B cell (primary cell): ENCODE results near the gene ZPBP2. TPM values are rescaled to one million over a fixed set of nuclear protein-coding genes. Genes with fewer than 3 reads are reported as not detected.
A peak's percentile ranks its signal among the peaks of the same experiment; 100 is the strongest.

Source experiments
- ATAC-seq: fragments of 200-7000 bp; cut with Tn5 transposase; one replicate; pipeline ENCODE4 v1.10.0; 2021; ENCODE audit warnings: low read depth, mild to moderate bottlenecking, moderate number of reproducible peaks, moderate library complexity
- CTCF ChIA-PET: fragments of 350-600 bp; sonication (Branson Sonifier 250); formaldehyde crosslinking; loops from one replicate; lab custom pipeline; 2021; ENCODE audit warnings: antibody characterized with exemption, inconsistent platforms; lab: Charles Lee
- POLR2A ChIA-PET: fragments of 350-600 bp; sonication (Branson Sonifier 250); formaldehyde crosslinking; loops from one replicate; lab custom pipeline; 2021; ENCODE audit warnings: antibody characterized with exemption; lab: Charles Lee
- DNase-seq: peaks from one replicate; pipeline ENCODE4 v3.0.0; 2013
- H2AFZ ChIP-seq: 2 replicates; pipeline ENCODE4 v1.6.1; 2012; ENCODE audit warnings: mild to moderate bottlenecking, low read depth, low read length; ENCODE audit not compliant: insufficient read depth, poor library complexity, severe bottlenecking
- H3K27ac ChIP-seq, 2 donors: 1 replicate in 1 of 2; 2 replicates in 1 of 2; pipeline ENCODE4 v1.5.1; 2012 to 2013; ENCODE audit warnings: low read length in 2 of 2, mild to moderate bottlenecking in 2 of 2, moderate library complexity in 1 of 2
- H3K27me3 ChIP-seq, 4 experiments: fragments of 200-600 bp in 1 of 4; sonication (generic) in 1 of 4; replicated peaks in 1 of 4; 1 replicate in 2 of 4; 2 replicates in 2 of 4; pipeline versions ENCODE4 v1.6.1 to v1.7.0; 2013 to 2016; ENCODE audit warnings: low read length in 3 of 4, mild to moderate bottlenecking in 2 of 4, mixed read lengths in 1 of 4, moderate library complexity in 1 of 4; ENCODE audit not compliant: insufficient read depth in 4 of 4, control insufficient read depth in 3 of 4; ENCODE audit errors: control extremely low read depth in 1 of 4
- H3K36me3 ChIP-seq, 2 experiments: replicated peaks in 1 of 2; 1 replicate in 1 of 2; 2 replicates in 1 of 2; pipeline versions ENCODE4 v1.6.1 to v1.7.1; 2013; ENCODE audit warnings: low read length in 1 of 2; ENCODE audit not compliant: insufficient read depth in 2 of 2, control insufficient read depth in 1 of 2; ENCODE audit errors: control extremely low read depth in 1 of 2, extremely low read depth in 1 of 2
- H3K4me1 ChIP-seq, 2 donors: fragments of 200-600 bp in 1 of 2; sonication (generic) in 1 of 2; 1 replicate in 1 of 2; 2 replicates in 1 of 2; pipeline versions ENCODE4 v1.5.1 to v1.6.1; 2013 to 2017; ENCODE audit warnings: low read length in 2 of 2; ENCODE audit not compliant: control insufficient read depth in 2 of 2, insufficient read depth in 2 of 2
- H3K4me2 ChIP-seq: replicated peaks from 2 replicates; pipeline ENCODE3; 2012; ENCODE audit warnings: mild to moderate bottlenecking, low read depth, low read length; ENCODE audit not compliant: poor library complexity, severe bottlenecking
- H3K4me3 ChIP-seq, 5 experiments: fragments of 200-600 bp in 1 of 5; sonication (generic) in 1 of 5; 1 replicate in 3 of 5; 2 replicates in 2 of 5; pipeline versions ENCODE4 v1.5.1 to v1.7.0; 2011 to 2016; ENCODE audit warnings: low read length in 4 of 5, mild to moderate bottlenecking in 4 of 5, low read depth in 2 of 5, control low read depth in 1 of 5, moderate library complexity in 1 of 5; ENCODE audit not compliant: insufficient read depth in 1 of 5; ENCODE audit errors: control extremely low read depth in 1 of 5, extremely low read depth in 1 of 5
- H3K79me2 ChIP-seq: fragments of 200-600 bp; sonication (generic); one replicate; pipeline ENCODE4 v1.6.0; 2016; ENCODE audit warnings: low read length; ENCODE audit not compliant: control insufficient read depth, insufficient read depth
- H3K9ac ChIP-seq: fragments of 200-600 bp; sonication (generic); 2 replicates; pipeline ENCODE4 v1.6.1; 2017; ENCODE audit warnings: mild to moderate bottlenecking, low read length, moderate library complexity
- H3K9me3 ChIP-seq, 3 donors: one replicate each; pipeline versions ENCODE4 v1.6.1 to v1.7.1; 2013; ENCODE audit warnings: low read length in 2 of 3; ENCODE audit not compliant: control insufficient read depth in 2 of 3, insufficient read depth in 1 of 3; ENCODE audit errors: control extremely low read depth in 1 of 3
- H4K20me1 ChIP-seq: 2 replicates; pipeline ENCODE4 v1.6.0; 2012; ENCODE audit warnings: mild to moderate bottlenecking, low read length; ENCODE audit not compliant: insufficient read depth, control insufficient read depth, poor library complexity, severe bottlenecking
- H3K27ac Mint-ChIP-seq: one replicate; pipeline ENCODE4 v1.8.0; 2021; ENCODE audit warnings: mixed read lengths
- H3K27me3 Mint-ChIP-seq: one replicate; pipeline ENCODE4 v1.8.0; 2021; ENCODE audit warnings: mixed read lengths
- H3K4me1 Mint-ChIP-seq: one replicate; pipeline ENCODE4 v1.8.0; 2021; ENCODE audit warnings: mixed read lengths
- H3K4me3 Mint-ChIP-seq: one replicate; pipeline ENCODE4 v1.8.0; 2021; ENCODE audit warnings: mixed read lengths
- H3K9me3 Mint-ChIP-seq: one replicate; pipeline ENCODE4 v1.8.0; 2022; ENCODE audit warnings: mixed read lengths; ENCODE audit not compliant: insufficient read depth
- CTCF ChIP-seq: fragments of 200-600 bp; IDR thresholded peaks from one replicate; pipeline ENCODE4 v1.8.0; 2022; ENCODE audit warnings: antibody characterized with exemption, mild to moderate bottlenecking
- EZH2 ChIP-seq: IDR thresholded peaks from 2 replicates; pipeline ENCODE4 v1.6.1; 2012; ENCODE audit warnings: borderline replicate concordance, low read depth, mild to moderate bottlenecking, moderate library complexity, low read length; ENCODE audit not compliant: insufficient read depth, poor library complexity, severe bottlenecking
- WGBS: methylation state at CpG from one replicate; pipeline ENCODE4 v1.1.5; 2013; ENCODE audit warnings: missing lambda C conversion rate; ENCODE audit not compliant: insufficient coverage; 5-methylcytosine and 5-hydroxymethylcytosine counted together
- intact Hi-C: fragments of 100-400 bp; cut with micrococcal nuclease; formaldehyde crosslinking; loops from one replicate; pipeline ENCODE4 v1.10.0; 2022
- polyA plus RNA-seq: library from polyadenylated mRNA; depleted of rRNA; stranded (reverse); fragments of >200 nt; gene quantifications from 2 replicates; pipeline ENCODE4 v1.2.3, GENCODE V29; 2012
- total RNA-seq, 2 donors: library from RNA; stranded (reverse); fragments of 120-200 nt in 1 of 2; gene quantifications; 1 replicate in 1 of 2; 2 replicates in 1 of 2; pipeline versions ENCODE4 v1.2.3 to v1.2.4, GENCODE V29; 2013 to 2022

Gene ZPBP2
- total and polyA plus RNA-seq, 2 donors (not counting 1 experiment from before 2014, with no cell fraction given), result 1.6 to 1.7 TPM

GRCh38 chr17:39863918-39864746, 3.9 kb upstream of the ZPBP2 start, which contains the start of gene IKZF3:
IKZF3 (minus strand) TSS chr17:39864312; CDS start chr17:39864126, 186 bp downstream.
- peaks cover 0 to 20% (median 5%) of the 10 kb centered on the region in 3 donors for H3K9me3 ChIP-seq
- DNase-seq, result peak; percentile 90
- CTCF ChIA-PET, result interaction anchor here (0.6 to 3.0 kb wide), 18 partner anchors 12 to 243 kb away, joined by 3 to 20 read pairs (median 6); partner anchors contain the start of genes MIEN1 and PSMD3
- H3K4me3 Mint-ChIP-seq, result peak within 1 kb of the TSS; percentile 99
- ATAC-seq, result peak; percentile 62
- no peaks in the 10 kb centered on the region for H3K27me3 Mint-ChIP-seq
- intact Hi-C loops, result loop anchor here (1.0 to 5.0 kb wide), 6 partner anchors 15 to 241 kb away; partner anchors contain the start of gene PSMD3
- H3K27ac ChIP-seq, result peak within 1 kb of the TSS; percentile 94 to 96
- H3K9ac ChIP-seq, result peak within 1 kb of the TSS; percentile 97
- peaks cover 43 to 55% of the 10 kb centered on the region in 2 donors for H3K4me1 ChIP-seq
- H3K79me2 ChIP-seq, result peaks cover 77% of the 10 kb centered on the region
- TF ChIP-seq CTCF (peak; percentile 45), EZH2 (no peak)
- POLR2A ChIA-PET, result interaction anchor here (1.0 to 5.7 kb wide), 5 partner anchors 29 to 117 kb away, joined by 3 to 58 read pairs (median 5); partner anchors contain the start of gene PSMD3
- H3K4me1 Mint-ChIP-seq, result peaks cover 62% of the 10 kb centered on the region
- no peaks in the 10 kb centered on the region for H4K20me1 ChIP-seq
- peak within 1 kb of the TSS; percentile 87 for H3K27ac Mint-ChIP-seq
- no peaks in the 10 kb centered on the region for H3K9me3 Mint-ChIP-seq
- no peaks in the 10 kb centered on the region for H3K27me3 ChIP-seq
- peak within 1 kb of the TSS; percentile 80 to 99 (median 91) for H3K4me3 ChIP-seq
- peaks cover 0 to 14% of the 10 kb centered on the region in 2 experiments for H3K36me3 ChIP-seq
- 2% methylated on average over 40 of the region's 50 CpGs for WGBS
- peak within 1 kb of the TSS; percentile 87 for H3K4me2 ChIP-seq
- H2AFZ ChIP-seq, result peak within 1 kb of the TSS; percentile 54
